ENCODE measurements around the gene RARS2.
A peak's percentile ranks its signal among the peaks of the same experiment; 100 is the strongest.
"Not testable (repeated sequence)": the region's sequence is repeated elsewhere in the genome, so short reads cannot be mapped to it uniquely, and the experiment has no call there.

Gene RARS2

GRCh38 chr6:87501809-87502572, 87.8 kb downstream of the RARS2 start:
- DNase-seq (ENCODE audit: low spot score), result no peak

DNA sequence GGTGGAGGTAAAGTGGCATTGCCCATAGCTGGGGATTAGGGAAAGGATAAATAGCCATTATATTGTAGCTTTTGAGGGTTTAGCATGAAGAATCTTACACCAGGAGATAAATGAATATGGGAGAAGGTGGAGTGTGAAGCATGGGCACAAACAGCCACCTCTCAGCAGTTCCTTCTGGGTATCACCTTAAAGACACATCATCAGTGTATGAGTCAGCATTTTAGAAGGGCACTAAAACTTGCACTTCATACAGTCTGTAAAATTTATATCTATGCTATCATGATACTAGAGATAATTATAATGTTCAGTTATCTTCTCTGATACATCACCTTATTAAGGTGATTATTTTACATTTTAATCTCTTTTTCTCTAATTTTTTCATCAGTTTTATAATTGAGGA, 91.7 kb downstream of the RARS2 start:
- no peak for DNase-seq (ENCODE audit: low spot score)

- no peak for DNase-seq (ENCODE audit: low spot score)
These were observed 94.9 kb downstream of the RARS2 start for GRCh38 chr6:87494761-87495422.

- DNase-seq (ENCODE audit: low spot score), result not testable (repeated sequence)
These were observed 100.5 kb downstream of the RARS2 start for GRCh38 chr6:87489326-87489725.

GRCh38 chr6:87487555-87487954, 102.2 kb downstream of the RARS2 start:
- DNase-seq (ENCODE audit: low spot score), result no peak

DNA sequence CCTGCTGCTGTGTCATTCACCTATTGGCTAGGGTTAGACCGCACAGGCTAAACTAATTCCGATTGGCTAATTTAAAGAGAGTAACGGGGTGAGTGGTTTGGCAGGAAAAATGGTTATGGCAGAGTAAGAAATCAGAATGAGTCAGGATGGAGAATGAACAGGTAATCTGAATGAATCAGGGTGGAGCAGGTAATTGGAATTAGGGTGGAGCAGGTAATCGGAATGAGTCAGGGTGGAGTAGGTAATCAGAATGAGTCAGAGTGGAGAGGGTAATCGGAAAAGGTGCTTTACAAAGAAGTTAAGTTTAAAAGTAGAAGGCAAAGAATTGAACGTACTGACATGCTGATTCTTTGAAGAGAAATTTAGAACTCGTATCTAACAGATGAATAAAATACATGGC, 105.3 kb downstream of the RARS2 start:
- DNase-seq (ENCODE audit: low spot score), result no peak

GRCh38 chr6:87483929-87484328, 105.9 kb downstream of the RARS2 start:
- no peak for DNase-seq (ENCODE audit: low spot score)

- no peak for DNase-seq (ENCODE audit: low spot score)
These were observed 107.4 kb downstream of the RARS2 start for GRCh38 chr6:87482366-87482765.

- DNase-seq (ENCODE audit: low spot score), result no peak
These were observed 107.9 kb downstream of the RARS2 start for GRCh38 chr6:87481931-87482330.

- DNase-seq (ENCODE audit: low spot score), result no peak
These were observed 116.3 kb downstream of the RARS2 start for GRCh38 chr6:87473419-87473903.

DNA sequence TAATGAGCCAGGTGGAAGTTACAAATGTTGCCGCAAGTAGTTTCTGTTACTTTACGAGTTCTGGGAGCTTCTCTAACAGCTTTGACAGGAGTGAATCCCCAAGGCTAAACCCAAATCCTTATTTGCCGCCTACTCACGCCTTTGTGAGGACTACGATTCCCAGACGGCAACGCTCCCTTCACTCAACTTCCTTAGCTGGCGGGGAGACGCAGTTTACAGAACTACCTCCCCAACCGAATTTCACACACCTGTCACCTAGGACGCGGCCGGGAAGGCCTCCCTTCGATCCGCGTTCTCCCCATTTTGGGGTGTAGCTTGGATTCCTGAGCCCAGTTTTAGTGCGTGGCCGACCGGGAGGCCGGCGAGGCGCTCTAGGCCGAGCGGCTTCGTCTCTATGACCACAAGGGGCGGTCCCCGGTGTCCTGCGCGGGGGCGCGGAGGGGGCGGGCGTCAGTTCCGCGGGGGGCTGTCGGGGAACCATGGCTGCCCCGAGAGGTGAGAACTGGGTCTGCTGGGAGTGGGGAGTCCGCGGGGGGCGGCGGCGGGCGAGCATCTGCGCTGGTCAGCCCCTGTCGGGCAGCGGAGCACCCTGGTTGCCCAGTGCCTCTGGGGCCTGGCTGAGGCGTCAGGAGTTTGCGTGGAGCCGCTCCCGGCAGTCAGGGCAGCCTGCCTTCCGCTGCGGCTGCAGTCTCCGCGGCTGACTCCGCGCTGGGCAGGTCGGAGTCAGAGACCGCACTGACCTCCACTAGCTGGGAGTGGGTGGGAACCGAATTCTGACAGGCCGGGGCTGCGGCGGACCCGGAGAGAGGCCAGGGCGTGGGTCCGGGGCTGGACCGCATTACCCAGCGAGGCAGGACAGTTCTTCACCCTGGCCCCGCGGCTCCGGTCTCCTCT, 117.0 kb downstream of the RARS2 start, which contains the start of gene SLC35A1:
TSS of gene SLC35A1 (plus strand) at position 450 of the 894 bp plus-strand sequence. CDS start at position 480, 30 bp downstream.
- peak; percentile 93 for DNase-seq (ENCODE audit: low spot score)

- DNase-seq (ENCODE audit: low spot score), result no peak
These were observed 124.7 kb downstream of the RARS2 start for GRCh38 chr6:87465051-87465450.

Data from Ammon's horn (tissue), 1 donor.